Measurements from ENCODE around the gene PPDPF. TPM values are rescaled to one million over a fixed set of nuclear protein-coding genes. Genes with fewer than 3 reads are reported as not detected.

PPDPF gene
- total RNA-seq, 1 donor from 2014 or later = 257 TPM

DNA sequence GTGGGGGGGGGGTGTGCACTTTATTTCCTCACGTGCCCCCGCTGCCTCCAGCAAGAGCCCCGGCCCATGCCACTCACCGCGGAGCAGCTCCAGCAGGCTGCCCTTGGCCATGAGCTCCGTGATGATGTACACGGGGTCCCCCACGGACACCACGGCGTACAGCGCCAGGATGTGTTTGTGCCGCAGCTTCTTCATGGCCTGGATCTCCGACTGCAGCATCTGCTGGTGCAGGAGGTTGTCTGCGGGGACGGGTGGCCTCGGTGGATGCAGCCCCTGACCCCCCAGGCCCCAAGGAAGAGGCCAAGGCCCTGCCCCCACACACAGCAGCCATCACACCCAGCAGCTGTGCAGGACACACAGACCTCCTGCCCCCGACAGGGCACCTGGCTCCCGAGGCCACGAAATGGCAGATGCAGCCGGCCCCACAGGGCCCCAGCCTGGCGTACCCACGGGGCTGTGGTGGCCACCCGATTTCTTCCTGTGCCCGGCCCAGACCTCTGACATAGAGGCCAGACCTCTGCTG, 11.9 kb downstream of the PPDPF start:
- intact Hi-C loops (cut with DNase I) = loop anchor here (10.0 kb wide), 1 partner anchor 332 kb away; the partner anchor contains the start of genes ABHD16B and TPD52L2
- DNase-seq (ENCODE audit: low spot score) (peak; percentile 57), ATAC-seq (no peak)

DNA sequence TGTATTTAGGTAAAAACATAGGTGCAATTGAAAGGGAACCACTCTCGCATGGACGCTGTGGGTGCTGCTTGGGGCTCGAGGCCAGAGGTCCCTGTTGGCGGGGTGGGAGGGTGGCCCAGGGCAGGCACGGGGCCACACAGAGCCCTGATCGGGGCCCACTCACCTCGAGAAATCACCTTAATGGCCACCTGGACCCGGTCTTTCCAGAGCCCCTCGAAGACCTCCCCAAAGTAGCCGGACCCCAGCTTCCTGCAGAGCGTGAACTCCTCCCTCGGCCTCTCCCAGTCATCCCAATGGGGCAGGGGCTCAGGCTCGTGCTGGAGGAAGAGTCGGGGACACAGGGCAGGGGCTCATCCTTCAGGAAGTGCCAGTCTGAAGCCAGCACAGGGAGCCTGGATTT, 12.8 kb downstream of the PPDPF start:
- ATAC-seq = no peak
- DNase-seq (ENCODE audit: low spot score) = no peak
- intact Hi-C loops (cut with DNase I) = loop anchor here (10.0 kb wide), 1 partner anchor 331 kb away; the partner anchor contains the start of genes ABHD16B and TPD52L2

DNA sequence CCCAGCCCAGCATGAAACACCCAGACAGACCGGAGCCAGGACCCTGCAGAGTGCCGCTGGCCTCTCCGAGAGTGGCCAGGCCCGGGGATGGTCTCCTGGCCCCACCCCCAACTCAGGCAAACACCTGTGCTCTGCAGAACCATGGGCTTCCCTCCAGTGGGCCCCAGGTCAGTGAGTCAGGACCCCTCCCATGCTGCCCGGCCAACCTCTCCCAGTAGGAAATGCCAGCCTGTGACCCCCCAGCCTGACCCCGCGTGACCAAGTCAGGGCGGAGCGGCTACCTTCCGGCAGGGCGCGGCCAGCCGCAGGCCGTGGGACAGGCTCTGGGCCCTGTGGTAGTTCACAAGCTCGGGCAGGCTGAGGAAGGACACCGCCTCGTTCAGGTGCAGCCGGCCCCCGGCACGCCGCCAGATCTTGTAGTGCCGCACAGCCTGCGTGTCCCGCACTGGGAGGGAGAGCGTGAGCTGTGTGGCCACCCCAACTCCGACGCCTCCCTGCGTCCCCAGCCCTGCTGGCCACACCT, 13.4 kb downstream of the PPDPF start:
- DNase-seq (ENCODE audit: low spot score) = no peak
- intact Hi-C loops (cut with DNase I) = loop anchor here (10.0 kb wide), 1 partner anchor 331 kb away; the partner anchor contains the start of genes ABHD16B and TPD52L2
- ATAC-seq = no peak

DNA sequence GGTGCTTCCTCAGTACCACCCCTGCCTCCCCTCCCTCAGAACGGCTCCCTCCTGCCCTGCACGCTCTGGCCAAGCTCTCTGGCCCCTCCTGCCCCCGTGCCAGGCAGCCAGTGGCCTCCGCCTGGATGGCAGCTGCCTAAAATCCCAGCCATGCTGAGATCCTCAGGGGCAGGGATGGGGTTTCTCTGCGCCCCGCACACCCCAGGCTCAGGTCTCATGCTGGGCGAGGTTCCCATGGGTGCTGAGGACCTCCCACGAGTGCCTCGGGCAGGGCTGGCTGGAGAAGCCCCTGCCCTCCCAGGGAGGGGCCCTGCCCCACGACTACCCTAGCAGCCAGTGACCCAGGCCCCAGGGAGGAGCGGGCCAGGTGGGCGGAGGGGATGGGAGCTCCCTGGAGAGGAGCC, 13.9 kb downstream of the PPDPF start:
- DNase-seq (ENCODE audit: low spot score) (no peak), ATAC-seq (no peak)
- intact Hi-C loops (cut with DNase I) = loop anchor here (10.0 kb wide), 1 partner anchor 330 kb away; the partner anchor contains the start of genes ABHD16B and TPD52L2

DNA sequence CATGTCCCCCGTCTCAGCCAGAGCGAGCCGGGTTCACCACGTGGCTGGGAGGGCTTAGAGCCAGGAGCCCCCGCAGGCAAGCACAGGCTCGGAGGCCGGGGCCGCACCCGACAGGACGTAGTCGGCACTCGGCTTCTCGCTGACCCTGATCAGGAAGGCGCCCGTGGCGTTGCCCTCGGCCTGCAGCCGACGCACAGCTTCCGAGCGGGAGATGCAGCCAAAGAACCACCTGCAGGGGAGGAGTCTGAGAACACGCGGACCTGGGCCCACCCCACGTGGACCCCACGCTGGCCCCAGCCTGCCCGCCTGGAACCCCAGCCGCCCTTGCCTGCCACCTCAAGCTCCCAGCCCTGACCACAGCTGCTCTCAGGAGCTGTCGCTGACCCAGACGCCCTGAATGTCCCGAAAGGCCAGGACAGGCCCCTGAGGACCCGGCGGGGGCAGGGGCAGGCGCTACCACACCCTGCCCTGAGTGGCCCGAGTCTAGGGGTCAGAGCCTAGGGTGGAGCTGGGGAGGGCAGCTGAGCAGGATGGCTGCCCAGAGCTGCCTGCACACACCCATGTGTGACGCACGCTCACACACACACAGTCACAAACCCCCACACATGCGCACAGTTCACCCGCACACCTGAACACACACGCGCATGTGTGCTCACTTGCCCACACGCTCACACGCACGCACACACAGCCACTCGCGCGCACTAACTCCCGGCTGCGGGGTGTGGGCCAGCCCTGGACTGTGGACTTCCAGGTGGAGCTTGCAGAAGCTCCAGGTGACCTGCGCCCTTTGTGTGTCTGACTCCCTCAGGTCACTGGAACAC, 14.5 kb downstream of the PPDPF start:
- no peak for DNase-seq (ENCODE audit: low spot score)
- peak; percentile 11 for ATAC-seq
- intact Hi-C loops (cut with DNase I) = loop anchor here (5.0 to 10.0 kb wide), 2 partner anchors 330 to 442 kb away; partner anchors contain the start of genes ABHD16B, SAMD10 and TPD52L2

DNA sequence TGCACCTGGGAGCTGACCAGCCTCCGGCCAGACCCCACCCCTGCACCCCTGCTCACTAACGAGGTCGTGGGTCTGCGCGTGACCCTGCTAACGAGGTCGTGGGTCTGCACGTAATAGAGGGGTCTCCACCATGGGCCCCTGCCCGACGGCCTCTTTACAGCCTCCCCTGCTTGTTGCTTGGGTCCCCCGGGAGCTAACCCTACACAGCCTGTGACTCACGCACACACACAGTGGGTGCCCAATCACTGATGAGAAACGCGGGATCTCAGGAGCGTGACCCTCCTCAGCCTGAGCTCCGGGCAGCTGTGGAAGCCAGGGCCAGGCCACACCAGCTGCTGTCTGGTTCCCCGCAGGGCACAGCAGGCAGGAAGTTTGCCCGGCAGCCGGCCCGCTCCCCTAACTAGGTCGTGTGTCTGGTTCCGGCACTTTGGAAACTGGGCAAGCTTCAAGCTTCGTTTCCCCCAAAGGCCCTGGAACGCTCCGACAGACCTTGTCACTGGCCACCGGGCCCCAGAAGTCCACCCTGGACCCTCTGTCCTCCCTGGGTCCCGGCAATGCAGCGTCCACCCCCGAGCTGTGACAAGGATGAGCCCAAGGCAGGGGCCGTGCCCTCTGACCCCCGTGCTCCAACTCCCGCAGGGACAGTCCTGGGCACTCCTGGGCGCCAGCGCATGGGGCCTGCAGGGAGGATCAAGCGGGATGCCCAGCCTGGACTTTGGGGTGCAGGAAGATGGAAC, 15.8 kb downstream of the PPDPF start:
- ATAC-seq = no peak
- intact Hi-C loops (cut with DNase I) = loop anchor here (5.0 to 10.0 kb wide), 2 partner anchors 328 to 441 kb away; partner anchors contain the start of genes ABHD16B, SAMD10 and TPD52L2
- no peak for DNase-seq (ENCODE audit: low spot score)

DNA sequence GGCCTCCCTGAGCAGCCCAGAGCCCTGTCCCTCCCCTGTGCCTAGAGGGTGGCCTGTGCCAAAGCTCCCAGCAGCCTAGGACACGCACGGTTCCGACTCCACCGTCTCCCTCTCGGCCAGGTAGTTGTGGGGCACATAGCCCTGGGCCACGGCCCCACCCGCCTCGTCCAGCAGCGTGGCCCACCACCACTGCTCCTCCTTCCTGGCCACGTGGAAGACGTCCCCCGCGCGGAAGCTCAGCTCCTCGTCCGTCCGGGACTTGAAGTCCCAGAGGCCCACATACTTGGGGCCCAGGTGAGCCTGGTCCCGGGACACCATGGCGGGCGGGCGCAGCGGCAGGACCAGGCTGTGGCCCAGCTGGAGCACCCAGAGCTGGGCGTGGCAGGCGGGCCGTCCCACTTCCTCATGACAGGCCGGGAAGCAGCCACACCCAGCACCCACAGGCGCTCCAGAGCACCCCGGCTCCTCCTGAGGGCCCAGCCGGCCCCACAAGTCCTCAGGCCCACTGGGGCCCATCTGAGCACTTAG, 16.5 kb downstream of the PPDPF start, which contains the start of gene PTK6:
PTK6 (minus strand) TSS at position 380 of the 528 bp plus-strand sequence; CDS start at position 318, 62 bp downstream.
- intact Hi-C loops (cut with DNase I) = loop anchor here (5.0 to 10.0 kb wide), 2 partner anchors 328 to 440 kb away; partner anchors contain the start of genes ABHD16B, SAMD10 and TPD52L2
- ATAC-seq (peak; percentile 6), DNase-seq (ENCODE audit: low spot score) (no peak)

DNA sequence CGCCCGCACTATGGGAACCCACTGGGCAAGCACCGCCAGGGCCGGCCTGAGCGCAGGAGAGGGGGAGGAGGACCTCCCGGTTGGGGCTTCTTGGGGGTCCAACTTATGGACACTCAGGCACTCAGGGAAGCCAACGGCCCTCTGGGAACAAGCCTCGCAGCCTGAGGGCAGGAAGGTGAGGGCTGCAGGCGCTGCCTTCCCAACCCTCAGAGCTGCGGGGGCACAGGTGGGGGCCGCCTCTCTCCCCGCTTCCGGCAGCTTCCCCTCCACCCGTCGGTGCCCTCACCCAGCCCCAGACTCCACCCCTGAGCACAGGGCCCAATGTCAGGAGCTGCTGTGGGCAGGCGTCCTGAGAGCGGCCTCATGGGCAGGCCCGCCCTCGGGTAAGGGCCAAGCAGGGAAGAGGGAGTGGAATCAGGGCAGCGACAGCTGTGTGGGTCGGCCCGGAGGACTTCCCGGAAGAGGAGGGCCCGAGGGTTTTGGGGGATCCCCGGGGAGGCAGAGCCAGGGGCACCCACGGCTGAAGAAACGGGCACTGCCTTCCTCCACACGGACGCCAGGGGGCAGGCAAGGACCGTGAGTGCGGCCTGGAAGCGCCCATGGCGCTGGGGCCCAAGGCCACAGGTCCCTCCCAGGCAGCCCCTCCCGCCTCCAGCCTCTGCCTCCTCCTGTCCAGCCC, 17.1 kb downstream of the PPDPF start:
- DNase-seq (ENCODE audit: low spot score) (peak; percentile 89), ATAC-seq (peak; percentile 85)
- intact Hi-C loops (cut with DNase I) = loop anchor here (5.0 to 10.0 kb wide), 2 partner anchors 327 to 440 kb away; partner anchors contain the start of genes ABHD16B, SAMD10 and TPD52L2

DNA sequence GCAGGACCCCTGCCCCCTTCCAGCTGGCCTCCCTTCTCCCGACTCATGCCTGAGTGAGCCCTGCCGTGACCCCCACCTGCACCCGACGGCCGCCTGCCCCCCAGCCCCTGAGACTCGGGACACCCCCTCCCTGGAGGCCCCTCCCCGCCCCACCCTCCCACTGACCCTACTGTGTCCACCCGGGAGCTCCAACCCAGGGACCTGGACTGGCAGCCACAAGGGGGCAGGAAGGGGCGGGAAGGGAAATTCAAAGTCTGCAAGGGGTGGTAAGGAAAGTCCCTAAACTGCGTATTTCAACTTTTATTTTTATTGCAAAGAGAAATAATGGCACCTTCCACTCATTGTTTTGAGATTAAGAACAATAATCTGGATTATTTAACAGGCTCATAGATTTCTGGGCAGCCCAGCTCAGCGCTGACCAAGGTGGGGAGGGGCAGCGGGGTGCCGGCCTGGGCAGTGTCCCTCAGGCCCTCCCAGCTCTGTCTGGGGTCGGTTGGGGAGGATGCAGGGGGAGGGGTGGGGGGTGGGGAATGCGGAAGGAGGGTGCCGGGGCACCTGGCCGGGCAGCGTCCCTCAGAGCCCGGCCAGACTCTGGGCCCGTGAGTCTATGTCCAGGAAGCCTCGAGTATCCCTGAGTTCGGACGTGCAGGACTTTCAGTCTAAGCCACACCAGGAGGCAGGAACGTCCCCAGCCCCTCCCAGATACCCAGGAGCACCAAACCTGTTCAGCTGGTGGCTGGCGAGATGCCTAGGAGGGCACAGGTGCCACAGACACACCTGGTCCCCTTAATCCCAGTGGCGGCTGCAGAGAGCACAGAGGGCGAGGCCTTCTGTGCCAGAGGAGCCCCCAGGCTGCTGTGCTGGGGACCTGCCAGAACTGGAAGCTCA, 17.9 kb downstream of the PPDPF start:
- DNase-seq (ENCODE audit: low spot score) (no peak), ATAC-seq (peak; percentile 22)
- intact Hi-C loops (cut with DNase I) = loop anchor here (5.0 to 10.0 kb wide), 2 partner anchors 326 to 439 kb away; partner anchors contain the start of genes ABHD16B, SAMD10 and TPD52L2

DNA sequence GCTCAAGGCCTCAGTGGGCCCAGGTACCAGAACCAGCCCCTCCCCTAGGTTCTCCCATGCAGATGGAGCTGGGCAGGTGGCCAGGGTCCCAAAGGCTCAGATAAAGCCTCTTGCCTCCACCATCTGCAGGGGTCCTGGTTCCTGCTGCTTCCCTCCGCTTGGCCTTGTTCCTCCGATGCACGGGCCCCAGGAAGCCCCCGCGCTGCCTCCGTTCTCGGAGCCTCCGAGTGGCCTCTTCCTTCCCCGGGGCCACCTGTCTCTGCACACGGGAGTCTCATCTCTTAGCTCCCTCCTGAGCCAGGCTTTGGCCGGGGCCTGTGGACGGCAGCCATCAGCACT, 18.5 kb downstream of the PPDPF start:
- DNase-seq (ENCODE audit: low spot score) (no peak), ATAC-seq (no peak)
- intact Hi-C loops (cut with DNase I) = loop anchor here (5.0 to 10.0 kb wide), 2 partner anchors 326 to 438 kb away; partner anchors contain the start of genes ABHD16B, SAMD10 and TPD52L2

DNA sequence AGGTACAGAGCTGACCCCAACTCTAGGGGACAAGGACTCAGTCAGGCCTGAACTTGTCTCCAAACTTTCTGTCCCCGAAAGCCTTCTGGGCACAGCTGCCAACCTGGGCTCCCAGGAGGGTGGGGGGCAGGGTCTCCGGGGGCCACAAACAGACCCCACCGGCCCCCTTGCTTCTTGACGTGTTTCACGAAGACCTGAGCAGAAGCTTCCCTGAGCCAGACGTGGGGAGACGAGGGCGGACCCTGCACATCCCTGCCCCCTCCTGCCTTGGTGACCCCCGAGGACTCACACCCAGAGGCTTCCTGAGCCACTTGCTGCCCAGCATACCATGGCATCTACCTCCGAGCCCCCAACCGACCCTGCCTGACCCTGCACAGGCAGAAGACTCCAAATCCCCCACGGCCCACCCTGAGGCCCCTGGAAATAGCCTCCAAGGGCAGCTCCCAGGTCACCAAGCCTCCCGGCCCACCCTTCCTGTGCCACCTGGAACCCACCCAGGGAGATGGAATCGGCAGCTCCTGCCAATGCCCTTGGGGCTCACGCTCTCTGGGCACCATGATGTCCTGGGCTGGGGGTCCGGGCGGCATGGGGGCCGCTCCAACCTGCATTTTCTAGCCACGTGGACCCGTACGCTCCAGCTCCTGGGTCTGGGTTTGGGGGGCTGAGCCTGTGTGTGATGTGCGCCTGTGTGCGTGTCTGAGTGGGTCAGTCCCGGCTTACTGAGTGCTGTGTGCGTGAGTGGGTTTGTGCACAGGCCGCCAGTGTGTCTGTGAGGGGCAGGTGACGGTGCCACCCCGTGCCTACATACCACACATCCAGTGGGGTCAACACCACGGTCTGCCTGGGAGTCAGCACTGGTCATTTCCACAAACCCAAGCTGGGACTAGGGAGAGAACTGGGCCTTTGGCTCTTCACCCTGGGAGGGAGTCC, 19.1 kb downstream of the PPDPF start:
- DNase-seq (ENCODE audit: low spot score) = no peak
- no peak for ATAC-seq
- intact Hi-C loops (cut with DNase I) = loop anchor here (5.0 to 10.0 kb wide), 2 partner anchors 325 to 438 kb away; partner anchors contain the start of genes ABHD16B, SAMD10 and TPD52L2

DNA sequence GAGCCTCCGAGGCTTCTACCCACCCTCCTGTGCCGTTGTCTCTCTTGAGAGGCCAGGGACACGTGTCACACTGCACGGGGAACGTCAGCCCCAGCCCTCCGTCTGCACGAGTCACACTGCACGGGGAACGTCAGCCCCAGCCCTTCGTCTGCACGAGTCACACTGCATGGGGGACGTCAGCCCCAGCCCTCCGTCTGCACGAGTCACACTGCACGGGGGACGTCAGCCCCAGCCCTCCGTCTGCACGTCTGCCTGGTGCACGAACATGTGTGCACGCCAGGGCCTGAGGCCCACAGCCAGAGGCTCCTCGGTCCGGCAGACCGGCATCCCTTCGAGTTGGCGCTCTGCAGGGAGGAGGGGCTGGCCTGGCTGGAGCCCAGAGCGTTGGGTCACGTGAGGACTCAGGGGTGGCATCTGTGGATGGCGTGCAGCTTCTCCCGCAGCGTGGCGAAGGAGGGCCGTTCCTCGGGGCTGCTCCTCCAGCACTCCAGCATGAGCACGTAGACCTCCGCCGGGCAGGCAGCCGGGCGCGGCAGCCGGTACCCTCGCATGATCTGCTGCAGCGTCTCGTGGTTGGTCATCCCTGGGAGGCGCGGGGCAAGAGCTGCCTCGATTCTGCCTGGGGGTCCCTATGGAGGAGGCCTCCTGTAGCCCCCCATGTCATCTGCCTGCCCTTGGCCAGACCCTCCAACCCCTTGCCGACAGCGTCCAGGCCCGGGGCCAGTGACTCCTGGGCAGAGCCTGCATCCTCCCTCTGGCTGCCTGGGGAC, 20.0 kb downstream of the PPDPF start:
- ATAC-seq = no peak
- intact Hi-C loops (cut with DNase I) = no loop called here
- no peak for DNase-seq (ENCODE audit: low spot score)

DNA sequence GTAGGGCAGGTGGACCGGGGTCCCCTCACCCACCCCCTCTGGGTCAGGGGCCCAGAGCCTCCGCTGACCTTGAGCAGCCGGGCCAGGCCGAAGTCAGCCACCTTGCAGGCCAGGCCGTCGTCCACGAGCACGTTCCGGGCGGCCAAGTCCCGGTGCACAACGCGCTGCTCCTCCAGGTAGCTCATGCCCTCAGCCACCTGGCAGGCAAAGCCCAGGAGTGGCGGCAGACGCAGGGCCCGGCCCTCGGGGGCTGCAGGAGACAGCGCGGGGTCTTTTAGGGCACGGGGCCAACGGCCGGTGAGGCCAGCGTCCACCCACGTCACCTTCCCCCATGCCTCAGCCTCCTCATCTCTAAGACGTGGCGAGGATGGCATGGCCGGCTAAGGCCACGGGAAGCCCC, 20.8 kb downstream of the PPDPF start:
- intact Hi-C loops (cut with DNase I) = no loop called here
- DNase-seq (ENCODE audit: low spot score) (no peak), ATAC-seq (no peak)

DNA sequence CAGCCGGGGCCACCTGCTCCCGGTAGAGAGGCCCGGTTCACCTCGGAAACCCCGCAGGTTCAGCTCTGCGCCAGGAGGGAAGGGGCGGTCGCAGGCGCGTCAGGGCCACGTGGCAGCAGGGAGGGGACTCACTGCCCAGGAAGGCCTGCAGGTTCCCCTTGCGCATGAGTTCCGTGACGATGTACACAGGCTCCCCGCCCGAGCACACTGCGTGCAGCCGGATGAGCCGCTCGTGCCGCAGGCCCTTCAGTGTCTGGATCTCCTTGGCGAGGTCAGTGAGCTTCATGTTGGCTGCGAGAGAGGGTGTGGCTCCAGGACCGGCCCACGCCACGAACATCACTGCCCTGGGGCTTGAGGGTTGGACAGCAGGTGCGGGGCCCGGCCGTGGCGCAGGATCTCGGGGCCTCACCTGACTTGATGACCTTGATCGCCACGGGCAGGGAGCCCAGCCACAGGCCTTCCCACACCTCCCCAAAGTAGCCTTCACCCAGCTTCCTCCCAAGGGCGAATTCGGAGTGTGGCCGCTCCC, 21.5 kb downstream of the PPDPF start:
- ATAC-seq = no peak
- intact Hi-C loops (cut with DNase I) = no loop called here
- DNase-seq (ENCODE audit: low spot score) = no peak

DNA sequence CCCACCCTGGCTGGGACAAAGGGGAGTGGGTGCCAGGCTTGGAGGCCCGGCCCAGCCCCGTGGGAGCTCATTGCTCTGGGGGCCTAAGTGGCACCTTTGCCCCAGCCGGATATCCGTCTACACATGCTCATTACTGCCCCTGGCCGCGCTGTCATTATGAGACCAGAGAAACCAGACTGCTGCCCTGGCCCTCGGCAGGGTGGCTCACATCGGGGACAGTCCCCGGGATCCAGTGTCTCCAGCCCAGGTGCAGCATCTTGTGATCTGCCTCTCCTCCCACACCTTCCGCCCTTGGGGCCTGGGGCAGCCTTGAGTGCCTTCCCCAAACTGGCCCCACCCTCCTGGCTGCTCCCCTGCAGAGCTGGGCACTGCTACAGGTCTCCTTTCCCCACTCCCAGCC, 22.1 kb downstream of the PPDPF start:
- ATAC-seq (no peak), DNase-seq (ENCODE audit: low spot score) (no peak)
- intact Hi-C loops (cut with DNase I) = no loop called here

All from sciatic nerve (tissue), 2 donors.